Astrocyte (in vitro differentiated cells and primary cell): ENCODE data around the gene WIPF2.

ENCODE experiments used
- EZH2 ChIP-seq: IDR thresholded peaks from 2 replicates; pipeline ENCODE4 v1.6.1; 2012; ENCODE audit warnings: mild to moderate bottlenecking, low read length, inconsistent platforms; ENCODE audit not compliant: insufficient read depth
- TF ChIP-seq, protein P1 (sequence below): IDR thresholded peaks from 2 replicates; pipeline ENCODE4 v1.5.1; 2011; ENCODE audit warnings: low read depth, mild to moderate bottlenecking, inconsistent platforms, low read length, moderate library complexity; ENCODE audit not compliant: insufficient read depth

DNA sequence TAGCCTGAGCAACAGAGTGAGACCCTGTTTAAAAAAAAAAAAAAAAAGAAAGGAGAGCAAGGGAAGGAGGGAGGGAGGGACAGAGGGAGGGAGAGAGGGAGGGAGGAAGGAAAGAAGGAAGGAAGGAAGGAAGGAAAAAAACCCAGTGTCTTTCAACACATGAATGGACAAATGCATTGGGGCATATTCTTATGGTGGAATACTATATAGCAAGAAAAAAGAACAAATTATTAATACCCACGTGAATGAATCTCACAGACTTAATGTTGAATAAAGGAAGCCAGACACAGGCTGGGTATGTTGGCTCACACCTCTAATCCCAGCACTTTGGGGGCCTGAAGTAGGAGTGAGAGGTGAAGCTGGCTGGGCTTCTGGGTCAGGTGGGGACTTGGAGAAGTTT, 21.6 kb upstream of the WIPF2 start:
- TF ChIP-seq, protein P1, sequence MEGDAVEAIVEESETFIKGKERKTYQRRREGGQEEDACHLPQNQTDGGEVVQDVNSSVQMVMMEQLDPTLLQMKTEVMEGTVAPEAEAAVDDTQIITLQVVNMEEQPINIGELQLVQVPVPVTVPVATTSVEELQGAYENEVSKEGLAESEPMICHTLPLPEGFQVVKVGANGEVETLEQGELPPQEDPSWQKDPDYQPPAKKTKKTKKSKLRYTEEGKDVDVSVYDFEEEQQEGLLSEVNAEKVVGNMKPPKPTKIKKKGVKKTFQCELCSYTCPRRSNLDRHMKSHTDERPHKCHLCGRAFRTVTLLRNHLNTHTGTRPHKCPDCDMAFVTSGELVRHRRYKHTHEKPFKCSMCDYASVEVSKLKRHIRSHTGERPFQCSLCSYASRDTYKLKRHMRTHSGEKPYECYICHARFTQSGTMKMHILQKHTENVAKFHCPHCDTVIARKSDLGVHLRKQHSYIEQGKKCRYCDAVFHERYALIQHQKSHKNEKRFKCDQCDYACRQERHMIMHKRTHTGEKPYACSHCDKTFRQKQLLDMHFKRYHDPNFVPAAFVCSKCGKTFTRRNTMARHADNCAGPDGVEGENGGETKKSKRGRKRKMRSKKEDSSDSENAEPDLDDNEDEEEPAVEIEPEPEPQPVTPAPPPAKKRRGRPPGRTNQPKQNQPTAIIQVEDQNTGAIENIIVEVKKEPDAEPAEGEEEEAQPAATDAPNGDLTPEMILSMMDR: no peak
- no peak for TF ChIP-seq EZH2
